ENCODE results near the gene UGCG.

DNA sequence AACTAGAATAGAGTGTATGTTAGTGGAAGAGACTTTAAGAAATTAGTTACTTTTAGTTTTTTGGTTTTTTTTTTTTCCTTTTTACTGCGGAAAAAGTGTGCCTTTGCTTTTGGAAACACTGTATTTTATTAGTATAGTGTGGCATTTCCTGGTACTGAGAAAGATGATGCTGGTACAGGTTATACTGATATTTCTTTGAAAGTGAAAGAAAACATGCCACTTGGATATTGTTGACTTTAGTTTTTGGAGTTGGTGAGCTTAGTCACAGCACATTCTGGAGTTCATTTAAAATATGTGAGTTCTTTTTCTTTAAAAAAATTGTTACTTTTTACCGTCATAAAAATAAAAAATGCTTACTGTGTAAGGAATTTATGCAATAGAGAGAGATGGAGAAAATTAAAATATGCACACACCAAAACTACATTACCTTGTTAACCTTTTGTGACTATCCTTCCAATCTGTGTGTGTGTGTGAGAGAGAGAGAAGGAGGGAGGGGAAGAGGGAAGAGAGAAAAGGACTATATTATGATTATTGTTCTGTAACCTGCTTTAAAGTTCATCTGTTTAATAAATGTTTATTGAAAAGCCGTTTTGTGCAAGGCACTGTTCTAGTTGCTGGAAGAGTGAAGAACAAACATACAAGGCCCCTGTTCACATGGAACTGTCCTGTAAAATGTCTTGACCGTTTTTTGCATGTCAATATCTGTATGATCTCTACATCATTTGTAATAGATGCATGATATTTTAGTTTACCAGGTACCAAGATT, 1.9 kb downstream of the UGCG start:
- TF ChIP-seq, protein P1, sequence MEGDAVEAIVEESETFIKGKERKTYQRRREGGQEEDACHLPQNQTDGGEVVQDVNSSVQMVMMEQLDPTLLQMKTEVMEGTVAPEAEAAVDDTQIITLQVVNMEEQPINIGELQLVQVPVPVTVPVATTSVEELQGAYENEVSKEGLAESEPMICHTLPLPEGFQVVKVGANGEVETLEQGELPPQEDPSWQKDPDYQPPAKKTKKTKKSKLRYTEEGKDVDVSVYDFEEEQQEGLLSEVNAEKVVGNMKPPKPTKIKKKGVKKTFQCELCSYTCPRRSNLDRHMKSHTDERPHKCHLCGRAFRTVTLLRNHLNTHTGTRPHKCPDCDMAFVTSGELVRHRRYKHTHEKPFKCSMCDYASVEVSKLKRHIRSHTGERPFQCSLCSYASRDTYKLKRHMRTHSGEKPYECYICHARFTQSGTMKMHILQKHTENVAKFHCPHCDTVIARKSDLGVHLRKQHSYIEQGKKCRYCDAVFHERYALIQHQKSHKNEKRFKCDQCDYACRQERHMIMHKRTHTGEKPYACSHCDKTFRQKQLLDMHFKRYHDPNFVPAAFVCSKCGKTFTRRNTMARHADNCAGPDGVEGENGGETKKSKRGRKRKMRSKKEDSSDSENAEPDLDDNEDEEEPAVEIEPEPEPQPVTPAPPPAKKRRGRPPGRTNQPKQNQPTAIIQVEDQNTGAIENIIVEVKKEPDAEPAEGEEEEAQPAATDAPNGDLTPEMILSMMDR (IDR thresholded peaks at IDR 0.05) = no peak
- TF ChIP-seq POLR2A (IDR thresholded peaks at IDR 0.05) = no peak

All from testis (tissue), 2 donors.